SU-DHL-6 (cell line): ENCODE measurements around the gene NT5DC4.

Experiments used
- EZH2phosphoT487 ChIP-seq: fragments of 200-600 bp; sonication (generic), shearing (Covaris generic); conservative IDR thresholded peaks from 2 replicates; pipeline ENCODE4 v1.6.1; 2018; ENCODE audit warnings: mild to moderate bottlenecking, antibody characterized with exemption, low read length, moderate library complexity, mixed read lengths
- TF ChIP-seq, protein P1 (sequence below): fragments of 200-600 bp; sonication (generic); IDR thresholded peaks from one replicate; pipeline ENCODE4 v1.5.1; 2017; ENCODE audit warnings: antibody characterized with exemption, mild to moderate bottlenecking, low read length, moderate library complexity; ENCODE audit not compliant: insufficient read depth, poor library complexity, severe bottlenecking

DNA sequence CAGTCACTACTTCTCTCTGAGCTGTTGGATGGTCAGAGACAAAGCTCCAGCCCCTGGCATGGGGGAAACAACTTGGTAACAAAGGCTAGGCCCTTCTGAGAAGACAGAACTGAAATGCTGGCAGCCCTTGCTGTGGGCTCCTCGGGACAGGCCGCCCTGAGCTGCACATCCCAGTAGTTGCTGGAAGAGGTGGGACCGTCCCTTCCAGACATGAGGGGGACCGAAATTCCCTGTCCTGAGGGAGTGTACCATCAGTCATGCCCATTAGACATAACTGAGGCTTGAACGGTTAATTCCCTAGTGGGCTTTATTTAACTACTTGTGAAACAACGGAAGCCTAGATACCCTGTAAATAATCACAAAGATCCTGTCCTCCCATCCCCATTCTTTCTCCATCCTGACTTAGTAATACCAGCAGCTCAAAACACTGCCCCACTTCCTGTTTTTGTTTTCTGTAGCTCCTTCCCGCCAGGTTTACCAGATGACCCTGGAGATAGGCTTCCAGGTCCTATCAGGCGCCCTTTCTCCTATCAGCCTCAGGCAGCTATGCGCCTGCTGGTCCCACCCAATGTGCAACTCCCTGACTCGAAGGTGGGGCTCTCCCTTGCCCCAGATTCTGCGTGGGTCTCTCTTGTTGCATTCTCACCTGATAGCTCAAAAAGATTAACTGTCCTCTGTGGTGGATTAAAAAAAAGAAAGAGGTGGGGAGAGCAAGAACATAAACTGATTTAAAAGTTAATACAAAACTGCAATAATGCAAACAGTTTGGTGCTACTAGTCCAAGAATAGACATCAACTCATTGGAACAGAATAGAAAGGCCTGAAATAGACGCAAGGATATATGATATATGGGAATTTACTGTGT is 37.0 kb upstream of the NT5DC4 start:
- TF ChIP-seq, protein P1, sequence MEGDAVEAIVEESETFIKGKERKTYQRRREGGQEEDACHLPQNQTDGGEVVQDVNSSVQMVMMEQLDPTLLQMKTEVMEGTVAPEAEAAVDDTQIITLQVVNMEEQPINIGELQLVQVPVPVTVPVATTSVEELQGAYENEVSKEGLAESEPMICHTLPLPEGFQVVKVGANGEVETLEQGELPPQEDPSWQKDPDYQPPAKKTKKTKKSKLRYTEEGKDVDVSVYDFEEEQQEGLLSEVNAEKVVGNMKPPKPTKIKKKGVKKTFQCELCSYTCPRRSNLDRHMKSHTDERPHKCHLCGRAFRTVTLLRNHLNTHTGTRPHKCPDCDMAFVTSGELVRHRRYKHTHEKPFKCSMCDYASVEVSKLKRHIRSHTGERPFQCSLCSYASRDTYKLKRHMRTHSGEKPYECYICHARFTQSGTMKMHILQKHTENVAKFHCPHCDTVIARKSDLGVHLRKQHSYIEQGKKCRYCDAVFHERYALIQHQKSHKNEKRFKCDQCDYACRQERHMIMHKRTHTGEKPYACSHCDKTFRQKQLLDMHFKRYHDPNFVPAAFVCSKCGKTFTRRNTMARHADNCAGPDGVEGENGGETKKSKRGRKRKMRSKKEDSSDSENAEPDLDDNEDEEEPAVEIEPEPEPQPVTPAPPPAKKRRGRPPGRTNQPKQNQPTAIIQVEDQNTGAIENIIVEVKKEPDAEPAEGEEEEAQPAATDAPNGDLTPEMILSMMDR = no peak
- no peak for TF ChIP-seq EZH2phosphoT487
